Neural crest cell (in vitro differentiated cells): ENCODE data around the gene TUB. TPM values are rescaled to one million over a fixed set of nuclear protein-coding genes. Genes with fewer than 3 reads are reported as not detected.

Experiments used
- DNase-seq: peaks from one replicate; pipeline ENCODE4 v3.0.0; 2021; ENCODE audit warnings: low read depth, mixed read lengths, low spot score
- H3K27ac Mint-ChIP-seq: one replicate; pipeline ENCODE4 v1.8.0; 2021; ENCODE audit warnings: mild to moderate bottlenecking, mixed read lengths; ENCODE audit not compliant: unreplicated experiment
- H3K27me3 Mint-ChIP-seq: 2 replicates; pipeline ENCODE4 v1.8.0; 2021; ENCODE audit warnings: low read depth, mild to moderate bottlenecking, mixed read lengths
- H3K36me3 Mint-ChIP-seq: 2 replicates; pipeline ENCODE4 v1.8.0; 2021; ENCODE audit warnings: low read depth, mild to moderate bottlenecking, mixed read lengths
- H3K4me1 Mint-ChIP-seq: 2 replicates; pipeline ENCODE4 v1.8.0; 2021; ENCODE audit warnings: mixed read lengths
- H3K4me3 Mint-ChIP-seq: one replicate; pipeline ENCODE4 v1.8.0; 2021; ENCODE audit warnings: mild to moderate bottlenecking, mixed read lengths
- H3K9me3 Mint-ChIP-seq: 2 replicates; pipeline ENCODE4 v1.8.0; 2021; ENCODE audit warnings: mixed read lengths
- CTCF ChIP-seq: fragments of 200-600 bp; sonication (generic); conservative IDR thresholded peaks from 2 replicates; pipeline ENCODE4 v1.5.0; 2021; ENCODE audit warnings: antibody characterized with exemption, mild to moderate bottlenecking
- total RNA-seq: library from RNA; stranded (reverse); gene quantifications from 2 replicates; pipeline ENCODE4 v1.2.1, GENCODE V29; 2021

Gene TUB
- total RNA-seq, 1 donor from 2014 or later: 23.7 TPM

- Mint-ChIP-seq H3K36me3 (peaks cover 20% of the 10 kb centered on the region), H3K27me3 (no peaks in the 10 kb centered on the region), H3K9me3 (peaks cover 9% of the 10 kb centered on the region), H3K4me3 (no peak overlapping the region), H3K27ac (no peak overlapping the region), H3K4me1 (no peaks in the 10 kb centered on the region)
- DNase-seq: no peak
- no peak for TF ChIP-seq CTCF
Measured at GRCh38 chr11:8111636-8112035, 30.6 kb downstream of the TUB start.

GRCh38 chr11:8122173-8122764 lies 41.3 kb downstream of the TUB start:
- H3K36me3 Mint-ChIP-seq: peaks cover 14% of the 10 kb centered on the region
- no peaks in the 10 kb centered on the region for H3K4me1 Mint-ChIP-seq
- no peak for TF ChIP-seq CTCF
- DNase-seq: no peak
- H3K4me3 Mint-ChIP-seq: no peak overlapping the region
- H3K27me3 Mint-ChIP-seq: no peaks in the 10 kb centered on the region
- peaks cover 11% of the 10 kb centered on the region for H3K9me3 Mint-ChIP-seq
- H3K27ac Mint-ChIP-seq: no peak overlapping the region

DNA sequence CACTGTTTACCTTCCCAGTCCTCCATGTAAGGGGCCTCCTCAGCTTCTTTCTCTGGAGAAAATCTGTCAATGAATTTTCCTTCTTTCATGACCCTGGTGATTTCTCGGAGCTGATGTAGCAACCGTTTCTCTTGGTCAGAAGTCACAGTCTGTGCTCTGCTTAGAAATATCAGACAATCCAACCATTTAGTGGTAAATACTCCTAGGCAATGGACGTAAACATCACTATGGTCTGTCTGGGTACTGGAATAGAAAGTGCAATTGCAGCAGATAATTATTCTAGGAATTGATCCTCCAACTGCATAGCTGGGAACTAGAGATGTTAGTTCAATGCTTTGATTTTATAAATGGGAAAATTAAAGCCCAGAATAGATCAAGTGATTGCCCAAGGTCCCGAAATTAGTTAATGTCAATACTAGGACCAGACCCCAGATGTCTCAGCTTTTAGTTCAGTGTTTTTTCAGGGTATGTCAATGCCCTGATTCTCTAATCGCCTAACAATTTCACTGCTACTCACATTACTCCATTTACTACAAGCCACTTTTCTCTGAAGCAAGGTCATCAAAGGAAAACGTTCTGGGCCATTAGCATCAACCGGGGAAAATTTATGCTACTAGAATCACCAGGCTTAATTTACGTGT lies 45.8 kb downstream of the TUB start:
- H3K4me1 Mint-ChIP-seq: no peaks in the 10 kb centered on the region
- H3K4me3 Mint-ChIP-seq: no peak overlapping the region
- no peaks in the 10 kb centered on the region for H3K27me3 Mint-ChIP-seq
- no peak overlapping the region for H3K27ac Mint-ChIP-seq
- H3K36me3 Mint-ChIP-seq: peaks cover 3% of the 10 kb centered on the region
- TF ChIP-seq CTCF: no peak
- H3K9me3 Mint-ChIP-seq: no peaks in the 10 kb centered on the region
- no peak for DNase-seq

- Mint-ChIP-seq H3K9me3 (no peaks in the 10 kb centered on the region), H3K36me3 (no peaks in the 10 kb centered on the region), H3K4me1 (no peaks in the 10 kb centered on the region), H3K27me3 (no peaks in the 10 kb centered on the region), H3K27ac (no peak overlapping the region), H3K4me3 (no peak overlapping the region)
- no peak for DNase-seq
- no peak for TF ChIP-seq CTCF
Measured at GRCh38 chr11:8127447-8127846, 46.4 kb downstream of the TUB start.

DNA sequence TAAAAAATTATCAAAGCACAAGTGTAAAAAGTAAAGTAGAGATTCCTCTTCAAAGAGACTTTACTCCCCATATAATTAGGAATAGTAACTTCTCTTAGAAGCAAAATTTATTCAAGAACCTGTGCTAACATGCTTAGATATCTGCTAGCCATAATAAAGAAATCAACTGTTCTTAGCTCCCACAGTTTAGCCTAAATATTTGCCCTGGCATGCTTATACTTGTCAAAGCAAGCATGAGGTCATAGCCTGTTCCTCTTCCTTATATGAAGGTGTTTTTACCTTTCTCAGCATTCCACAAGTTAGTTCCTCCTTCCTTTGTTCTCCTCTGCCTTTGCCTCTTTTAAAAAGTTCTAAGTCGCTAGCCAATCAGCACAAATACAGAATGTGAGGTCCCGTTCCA lies 57.5 kb downstream of the TUB start:
- H3K27ac Mint-ChIP-seq: no peak overlapping the region

More for the DNA sequence above, 57.5 kb downstream of the TUB start:
- Mint-ChIP-seq H3K9me3 (peaks cover 2% of the 10 kb centered on the region), H3K4me3 (no peak overlapping the region), H3K36me3 (peaks cover 18% of the 10 kb centered on the region), H3K4me1 (no peaks in the 10 kb centered on the region), H3K27me3 (peaks cover 2% of the 10 kb centered on the region)
- no peak for DNase-seq
- no peak for TF ChIP-seq CTCF
